Retina (tissue), 1 donor: ENCODE data around the gene MT1HL1.

ENCODE experiments used
- DNase-seq: peaks from one replicate; pipeline ENCODE4 v3.0.0-alpha.2; 2016

The MT1HL1 gene

DNA sequence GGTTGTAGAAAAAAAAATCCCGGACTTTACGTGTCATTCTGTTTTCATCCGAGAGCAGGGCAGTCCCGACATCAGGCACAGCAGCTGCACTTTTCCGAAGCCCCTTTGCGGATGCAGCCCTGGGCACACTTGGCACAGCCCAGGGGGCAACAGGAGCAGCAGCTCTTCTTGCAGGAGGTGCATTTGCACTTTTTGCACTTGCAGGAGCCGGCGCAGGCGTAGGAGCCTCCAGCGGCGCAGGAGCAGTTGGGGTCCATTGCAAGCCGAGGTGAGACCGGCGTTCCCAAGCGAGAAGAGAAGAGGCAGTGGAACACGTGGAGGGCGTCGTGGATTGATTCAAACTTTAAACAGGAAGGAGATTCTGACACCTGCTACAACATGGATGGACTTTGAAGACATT lies at the start of gene MT1HL1:
Gene MT1HL1 (minus strand): TSS at position 326 of the 400 bp plus-strand sequence. CDS start 69 bp downstream, at position 257.
- DNase-seq: no peak

GRCh38 chr1:237050915-237051314 lies 46.7 kb upstream of the MT1HL1 start:
- DNase-seq: no peak

DNA sequence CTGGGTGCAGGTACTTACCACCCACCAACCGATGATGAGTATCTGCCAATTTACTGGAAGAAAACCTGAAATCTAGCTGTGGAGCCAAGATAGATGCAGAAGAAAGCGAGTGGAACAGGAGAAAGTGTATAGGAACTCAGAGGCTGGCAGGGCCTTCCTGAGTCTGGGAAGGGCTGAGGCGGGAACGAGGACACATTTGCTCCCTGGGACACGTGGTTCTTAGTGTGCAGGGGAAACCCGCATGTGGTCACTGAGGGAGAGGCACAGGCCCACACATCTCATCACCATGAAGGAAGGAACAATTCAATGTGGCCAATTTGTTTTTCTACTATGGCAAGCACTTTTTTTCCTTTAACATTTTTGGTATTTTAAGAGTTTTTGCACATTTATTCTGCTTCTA lies 45.9 kb upstream of the MT1HL1 start:
- no peak for DNase-seq

DNA sequence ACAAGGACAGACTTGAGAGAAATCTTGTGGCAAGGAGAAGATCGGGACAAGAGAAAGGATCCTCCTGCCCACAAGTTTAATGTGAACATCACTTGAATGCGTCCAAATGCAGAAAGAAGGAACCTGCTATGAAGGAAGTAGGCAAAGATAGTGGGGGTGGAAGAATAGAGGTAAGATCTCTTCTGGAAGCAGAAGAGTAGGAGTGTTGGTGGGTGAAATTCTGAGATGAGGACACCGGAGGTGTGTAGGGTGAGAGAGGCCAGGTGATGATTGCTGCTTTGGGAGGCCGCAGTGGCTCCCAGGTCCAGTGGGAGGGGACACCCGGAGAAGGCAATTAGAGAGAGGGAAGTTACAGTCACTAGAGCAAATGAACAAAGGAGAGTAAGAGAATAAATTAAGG lies 44.6 kb upstream of the MT1HL1 start:
- no peak for DNase-seq

- no peak for DNase-seq
Measured at GRCh38 chr1:237045278-237046016, 41.2 kb upstream of the MT1HL1 start.

DNA sequence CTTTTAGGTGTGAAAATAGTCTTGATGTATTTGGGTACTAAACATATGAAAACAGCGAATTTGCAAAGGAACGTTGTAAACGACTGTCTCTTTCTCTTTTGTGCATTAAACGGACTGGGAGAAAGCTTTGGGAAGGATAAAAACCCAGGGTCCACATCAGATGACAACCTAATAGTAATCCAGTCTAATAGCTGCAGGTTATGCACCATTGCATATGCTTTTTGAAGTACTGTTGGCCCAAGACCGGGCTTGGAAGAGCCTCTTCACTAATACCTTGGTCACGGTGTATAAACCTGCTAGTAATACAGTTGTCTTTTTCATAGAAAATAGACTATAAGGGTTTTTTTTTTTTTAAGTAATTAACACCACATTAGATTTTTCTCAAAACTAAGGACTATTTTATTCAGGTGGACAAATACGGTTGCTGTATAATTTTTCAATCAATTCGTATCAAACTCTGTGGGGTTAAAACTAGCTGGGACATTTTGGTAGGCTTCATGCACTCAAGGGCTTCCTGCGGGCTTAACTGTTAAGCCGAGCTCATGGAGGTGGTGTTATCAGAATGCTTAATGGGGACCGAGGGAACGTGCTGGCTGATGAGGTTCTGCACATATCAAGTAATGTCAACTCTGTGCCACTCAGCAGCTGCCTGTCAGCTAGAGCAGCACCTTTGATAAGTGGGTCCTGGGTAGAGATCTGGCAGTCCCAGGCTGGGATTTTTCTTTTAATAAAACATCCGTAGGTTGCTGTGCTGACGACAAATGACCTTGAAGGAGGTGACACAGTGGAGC lies 39.8 kb upstream of the MT1HL1 start:
- peak; percentile 25 for DNase-seq

DNA sequence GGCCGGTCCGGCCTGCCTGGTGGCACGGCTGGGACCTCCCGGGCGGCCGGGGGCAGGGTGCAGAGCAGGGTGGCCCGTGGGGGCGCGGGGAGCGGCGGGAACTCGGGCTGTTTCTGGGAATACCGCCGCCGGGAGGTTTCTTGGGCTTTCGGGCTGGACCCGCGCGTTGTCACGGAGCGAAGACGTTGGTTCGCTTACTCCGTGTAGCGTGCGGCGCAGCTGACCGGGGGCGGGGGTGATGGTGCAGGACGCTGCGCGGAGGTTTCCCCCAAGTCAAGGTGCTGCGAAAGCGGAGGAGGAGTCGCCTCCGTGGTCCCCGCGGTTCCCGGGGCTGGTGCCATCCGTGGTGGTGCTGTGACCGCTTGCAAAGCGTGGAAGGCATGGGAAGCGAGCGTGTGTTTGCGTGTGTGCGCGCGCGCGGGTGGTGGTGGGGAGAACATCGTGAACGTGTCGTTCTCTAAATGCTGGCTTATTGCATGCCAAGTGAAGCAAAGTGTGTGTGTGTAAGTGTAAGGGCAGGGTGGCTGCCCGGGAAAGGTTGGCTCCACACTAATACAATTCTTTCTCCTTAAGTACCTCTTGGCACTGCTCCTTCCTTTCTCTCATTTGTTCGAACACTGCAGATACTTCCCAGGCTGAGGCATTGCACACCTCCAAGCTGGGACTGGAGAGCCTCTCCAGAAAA lies 38.8 kb upstream of the MT1HL1 start:
- peak; percentile 73 for DNase-seq

DNA sequence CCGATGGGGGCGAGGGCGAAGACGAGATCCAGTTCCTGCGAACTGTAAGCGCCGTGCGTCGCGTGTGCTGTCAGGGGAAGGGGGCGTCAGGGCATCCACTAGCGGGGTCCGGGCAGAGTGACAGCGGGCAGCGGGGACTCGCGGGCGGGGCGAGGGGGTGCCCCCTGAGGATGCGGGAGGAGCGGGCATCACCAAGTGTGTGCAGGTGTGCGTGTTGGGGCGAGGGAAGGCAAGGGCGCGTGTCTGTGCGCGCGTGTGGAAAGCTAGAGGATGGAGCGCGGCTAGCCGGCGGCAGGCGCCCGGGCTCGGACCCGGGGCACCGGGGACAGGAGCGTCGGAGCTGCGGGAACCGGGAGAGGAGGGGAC lies 38.3 kb upstream of the MT1HL1 start:
- peak; percentile 65 for DNase-seq

GRCh38 chr1:237041795-237042525 lies 37.7 kb upstream of the MT1HL1 start, which contains the start of gene RYR2:
RYR2 (plus strand) TSS chr1:237042184; CDS start chr1:237042522, 338 bp downstream.
- peak; percentile 73 for DNase-seq

DNA sequence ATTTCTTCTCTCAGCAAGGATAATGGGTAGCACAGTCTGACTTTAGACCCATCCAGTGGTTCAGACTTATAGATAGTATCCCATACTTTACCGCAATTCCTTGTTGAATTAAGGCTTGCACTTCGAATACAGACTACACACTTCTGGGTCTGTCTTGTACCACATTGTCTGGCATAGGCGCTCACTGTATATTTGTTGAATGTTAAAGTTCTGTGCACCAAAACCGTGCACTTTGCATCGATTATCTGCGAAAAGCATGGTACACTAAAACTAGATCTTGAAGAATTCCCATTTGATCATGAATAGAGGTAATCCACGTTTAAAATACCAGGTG lies 37.2 kb upstream of the MT1HL1 start:
- DNase-seq: no peak

- no peak for DNase-seq
Measured at GRCh38 chr1:237040823-237041222, 36.6 kb upstream of the MT1HL1 start.

GRCh38 chr1:237038211-237038610 lies 34.0 kb upstream of the MT1HL1 start:
- no peak for DNase-seq

DNA sequence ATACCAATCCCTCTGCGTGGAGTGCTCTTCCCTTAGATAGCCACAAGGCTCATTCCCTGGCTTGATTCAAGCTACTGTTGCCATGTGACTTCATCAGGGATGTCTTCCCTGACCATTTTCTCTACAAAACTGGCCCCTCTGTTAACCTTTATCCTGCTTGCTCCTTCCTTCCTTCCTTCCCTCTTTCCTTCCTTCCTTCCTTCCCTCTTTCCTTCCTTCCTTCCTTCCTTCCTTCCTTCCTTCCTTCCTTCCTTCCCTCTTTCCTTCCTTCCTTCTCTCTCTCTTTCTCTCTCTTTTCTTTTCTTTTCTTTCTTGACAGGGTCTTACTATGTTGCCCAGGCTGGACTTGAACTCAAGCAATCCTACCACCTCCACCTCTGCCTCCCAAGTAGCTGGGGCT lies 31.5 kb upstream of the MT1HL1 start:
- DNase-seq: no peak

- no peak for DNase-seq
Measured at GRCh38 chr1:237033804-237034203, 29.6 kb upstream of the MT1HL1 start.

DNA sequence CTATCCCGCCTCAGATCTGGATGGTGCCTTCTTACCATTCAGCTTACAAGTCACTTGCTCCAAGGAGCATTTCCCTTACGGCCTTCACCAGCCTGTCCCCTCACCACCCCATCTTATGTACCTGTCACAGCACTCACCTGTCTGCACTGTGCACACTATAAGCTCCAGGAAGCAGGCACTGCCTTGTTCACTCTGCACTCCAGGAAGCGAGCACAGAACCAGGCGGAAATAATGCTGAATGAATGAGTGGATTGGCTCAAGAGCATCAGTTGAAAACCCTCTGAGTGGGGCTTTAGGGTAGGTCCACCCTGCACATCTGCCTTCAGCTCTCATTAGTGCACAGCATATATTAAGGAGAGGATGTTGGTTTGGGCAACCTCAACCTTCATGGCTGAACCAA lies 28.8 kb upstream of the MT1HL1 start:
- no peak for DNase-seq

- no peak for DNase-seq
Measured at GRCh38 chr1:237032029-237032428, 27.8 kb upstream of the MT1HL1 start.

DNA sequence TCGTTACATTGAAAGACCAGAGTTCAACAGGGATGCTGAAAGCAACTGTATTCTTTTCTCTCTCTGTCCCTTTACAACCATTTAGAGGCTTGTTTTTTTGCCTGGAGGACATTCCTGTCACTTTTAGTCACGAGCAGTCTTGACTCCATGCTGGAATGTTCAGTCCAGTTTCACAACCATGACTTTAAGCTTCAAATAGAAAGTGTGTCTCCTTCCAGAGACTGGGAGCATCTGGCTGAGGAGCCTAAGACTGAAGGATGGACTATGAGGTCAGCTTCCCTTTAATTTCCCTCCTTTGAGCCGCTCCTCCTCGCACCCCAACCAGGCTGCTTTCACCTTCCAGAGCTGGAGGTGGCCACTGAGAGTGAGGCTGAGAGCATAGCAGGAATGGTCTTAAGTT lies 27.2 kb upstream of the MT1HL1 start:
- no peak for DNase-seq

- no peak for DNase-seq
Measured at GRCh38 chr1:237029850-237030535, 25.8 kb upstream of the MT1HL1 start.

DNA sequence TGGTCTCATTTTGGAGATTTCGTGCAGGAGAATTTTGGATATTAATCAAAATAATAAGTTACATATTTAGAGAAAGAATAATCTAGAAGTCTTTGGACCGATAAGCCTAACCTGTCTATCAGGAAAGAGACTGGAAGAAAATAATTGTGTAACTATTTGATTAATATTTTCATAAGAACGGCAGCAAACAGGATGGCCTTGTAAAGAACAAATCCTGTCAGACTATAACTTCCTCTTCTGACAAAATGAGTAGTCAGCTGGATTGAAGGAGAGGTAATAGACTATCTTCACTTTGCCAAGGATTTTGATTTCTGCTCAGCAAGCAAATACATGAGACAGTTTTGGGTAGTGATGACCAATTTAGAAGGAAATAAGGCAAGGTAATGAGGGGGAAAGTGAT lies 25.0 kb upstream of the MT1HL1 start:
- DNase-seq: no peak

- DNase-seq: no peak
Measured at GRCh38 chr1:237025358-237026074, 21.3 kb upstream of the MT1HL1 start.

DNA sequence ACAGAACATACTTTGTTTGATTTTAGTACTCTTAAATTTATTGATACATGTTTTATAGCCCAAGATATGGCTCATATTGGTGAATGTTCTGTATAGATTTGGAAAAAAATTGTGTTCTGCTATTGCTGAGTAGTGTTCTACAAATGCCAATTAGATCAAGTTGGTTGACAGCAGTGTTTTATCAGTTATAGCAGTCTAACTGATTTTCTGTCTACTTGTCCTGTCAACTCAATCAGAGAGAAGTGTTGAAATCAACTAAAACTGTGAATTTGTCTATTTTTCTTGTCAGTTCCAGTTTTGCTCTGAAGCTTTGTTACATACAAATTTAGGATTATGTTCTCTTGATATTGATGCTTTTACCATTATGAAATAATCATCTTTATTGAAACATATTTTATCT lies 14.7 kb upstream of the MT1HL1 start:
- DNase-seq: no peak

GRCh38 chr1:237016626-237017025 lies 12.4 kb upstream of the MT1HL1 start:
- DNase-seq: no peak
